Effector CD8-positive, alpha-beta T cell (primary cell): ENCODE results near the gene ANLN.

ENCODE experiments used
- DNase-seq: peaks from one replicate; lab custom pipeline; 2025; lab: John Stamatoyannopoulos, UW

The ANLN gene

GRCh38 chr7:36409180-36409579 lies 19.5 kb downstream of the ANLN start:
- DNase-seq: no peak

- DNase-seq: no peak
Observed at GRCh38 chr7:36415144-36415543, 25.5 kb downstream of the ANLN start.

- DNase-seq: no peak
Observed at GRCh38 chr7:36416251-36416650, 26.6 kb downstream of the ANLN start.

- no peak for DNase-seq
Observed at GRCh38 chr7:36420307-36420706, 30.6 kb downstream of the ANLN start.

- no peak for DNase-seq
Observed at GRCh38 chr7:36422072-36422471, 32.4 kb downstream of the ANLN start.

- DNase-seq: no peak
Observed at GRCh38 chr7:36423633-36424032, 34.0 kb downstream of the ANLN start.

- no peak for DNase-seq
Observed at GRCh38 chr7:36430186-36430585, 40.5 kb downstream of the ANLN start.

GRCh38 chr7:36430881-36431280 lies 41.2 kb downstream of the ANLN start:
- no peak for DNase-seq

GRCh38 chr7:36438211-36438610 lies 48.5 kb downstream of the ANLN start:
- DNase-seq: no peak

- no peak for DNase-seq
Observed at GRCh38 chr7:36439624-36440023, 50.0 kb downstream of the ANLN start.

- DNase-seq: no peak
Observed at GRCh38 chr7:36440880-36441279, 51.2 kb downstream of the ANLN start.

- no peak for DNase-seq
Observed at GRCh38 chr7:36441344-36442022, 51.8 kb downstream of the ANLN start.

GRCh38 chr7:36448781-36449379 lies 59.2 kb downstream of the ANLN start:
- DNase-seq: no peak

GRCh38 chr7:36449685-36450084 lies 60.0 kb downstream of the ANLN start:
- DNase-seq: no peak

GRCh38 chr7:36453769-36454168 lies 64.1 kb downstream of the ANLN start:
- no peak for DNase-seq

- DNase-seq: no peak
Observed at GRCh38 chr7:36455646-36456045, 66.0 kb downstream of the ANLN start.

GRCh38 chr7:36456138-36456537 lies 66.5 kb downstream of the ANLN start:
- DNase-seq: no peak

GRCh38 chr7:36456548-36456947 lies 66.9 kb downstream of the ANLN start:
- DNase-seq: no peak

- DNase-seq: no peak
Observed at GRCh38 chr7:36459236-36459960, 69.7 kb downstream of the ANLN start.

- no peak for DNase-seq
Observed at GRCh38 chr7:36460811-36461429, 71.3 kb downstream of the ANLN start.

- no peak for DNase-seq
Observed at GRCh38 chr7:36462551-36463137, 73.0 kb downstream of the ANLN start.

- DNase-seq: no peak
Observed at GRCh38 chr7:36464271-36464670, 74.6 kb downstream of the ANLN start.
